Loucy (cell line): Measurements from ENCODE around the gene ATP8B2.

Source experiments
- CTCF ChIP-seq: fragments of 200-600 bp; sonication (generic); conservative IDR thresholded peaks from 2 replicates; pipeline ENCODE4 v1.5.1; 2014; ENCODE audit warnings: mild to moderate bottlenecking, antibody characterized with exemption, low read length
- EZH2phosphoT487 ChIP-seq: fragments of 200-600 bp; IDR thresholded peaks from 2 replicates; pipeline ENCODE4 v1.6.1; 2018; ENCODE audit warnings: antibody characterized with exemption, mild to moderate bottlenecking, moderate library complexity, borderline replicate concordance

- TF ChIP-seq CTCF (no peak), EZH2phosphoT487 (no peak)
Observed at GRCh38 chr1:154306151-154306550, 19.2 kb upstream of the ATP8B2 start.
